Measurements from ENCODE around the gene NUCKS1.

DNA sequence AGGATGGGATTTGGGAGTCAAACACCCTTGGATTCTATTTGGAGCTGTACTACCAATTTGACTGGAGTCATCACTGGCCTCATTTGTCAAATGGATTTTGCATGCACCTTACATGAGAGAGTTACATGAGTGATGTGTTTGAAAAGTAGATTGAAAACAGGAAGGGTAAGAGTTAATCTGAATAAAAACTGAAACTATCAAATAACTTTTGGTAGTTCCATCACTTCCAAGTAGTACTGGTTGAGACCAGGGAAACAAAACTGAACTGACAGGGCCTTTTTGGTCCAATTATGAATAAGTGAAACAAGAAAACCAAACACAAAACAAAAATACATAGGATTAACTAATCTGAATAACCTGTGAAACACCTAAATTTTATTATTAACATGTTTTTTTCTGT lies 30.2 kb downstream of the NUCKS1 start:
- no peak for TF ChIP-seq RAD21 (IDR thresholded peaks at IDR 0.05; ENCODE audit: low read length)
- TF ChIP-seq USF2 (IDR thresholded peaks at IDR 0.05; ENCODE audit: borderline replicate concordance, low read depth, low read length), result no peak
